ENCODE results near the gene CELF1. TPM values are rescaled to one million over a fixed set of nuclear protein-coding genes. Genes with fewer than 3 reads are reported as not detected.
"Not testable (repeated sequence)": the region's sequence is repeated elsewhere in the genome, so short reads cannot be mapped to it uniquely, and the experiment has no call there.

Gene CELF1
- total and polyA plus RNA-seq, 2 of the 4 experiments (the other 2 are of a cell fraction), result 63.3 to 135 TPM

GRCh38 chr11:47562393-47562792 lies 9.5 kb upstream of the CELF1 start:
- H2AK9ac ChIP-seq (replicated peaks; ENCODE audit: low read depth, low read length, poor library complexity); H3K27me3 ChIP-seq (ENCODE audit: control insufficient read depth, insufficient read depth, low read length); H2BK120ac ChIP-seq (ENCODE audit: low read depth, low read length); H4K91ac ChIP-seq (ENCODE audit: insufficient read depth, low read depth, low read length); H3K9me1 ChIP-seq (ENCODE audit: insufficient read depth, low read length); H3K56ac ChIP-seq (ENCODE audit: extremely low read depth, insufficient read depth, low read length); H3K9ac ChIP-seq (ENCODE audit: low read depth, low read length); POLR2A ChIA-PET (ENCODE audit: unreplicated experiment); in situ Hi-C loops (cut with MboI; ENCODE audit: low sequenced_read_pairs); ATAC-seq (ENCODE audit: low read depth); H3K9me3 ChIP-seq (ENCODE audit: control insufficient read depth, insufficient read depth, low read length); H4K8ac ChIP-seq (ENCODE audit: low read depth in 2 of 2, low read length in 2 of 2); H3K23ac ChIP-seq (ENCODE audit: low read depth, low read length); H3K4ac ChIP-seq (ENCODE audit: low read depth, low read length); H4K20me1 ChIP-seq (ENCODE audit: insufficient read depth, low read length); H4K5ac ChIP-seq (ENCODE audit: low read depth, low read length); H3K4me2 ChIP-seq (ENCODE audit: low read depth, low read length); H3K4me1 ChIP-seq (ENCODE audit: control insufficient read depth, insufficient read depth, low read length); H2AK5ac ChIP-seq (ENCODE audit: low read depth, low read length); H2BK20ac ChIP-seq (ENCODE audit: low read depth, low read length); H3K14ac ChIP-seq (replicated peaks; ENCODE audit: low read depth, low read length); BruUV-seq (replicated peaks); H3K36me3 ChIP-seq (ENCODE audit: control insufficient read depth, insufficient read depth, low read length); H2BK15ac ChIP-seq (ENCODE audit: low read depth, low read length); DNase-seq; H2AFZ ChIP-seq (replicated peaks; ENCODE audit: low read length, poor library complexity); H3K4me3 ChIP-seq (ENCODE audit: insufficient read depth, low read depth, low read length); intact Hi-C loops (cut with micrococcal nuclease); H3K18ac ChIP-seq (ENCODE audit: low read depth, low read length); H3K27ac ChIP-seq (ENCODE audit: insufficient read depth, low read length); dilution Hi-C loops (cut with HindIII; ENCODE audit: low sequenced_read_pairs, unreplicated experiment); H2BK5ac ChIP-seq (ENCODE audit: low read depth, low read length, poor library complexity, severe bottlenecking): not testable (repeated sequence)
- CTCF ChIA-PET, result interaction anchor here (0.6 kb wide), 1 partner anchor 9 kb away, joined by 4 read pairs; no protein-coding TSS in a partner anchor
- H3K79me1 ChIP-seq (ENCODE audit: low read depth in 1 of 2, low read length in 2 of 2), result peaks cover 18 to 33% of the 10 kb centered on the region in 2 experiments
- WGBS, 2 experiments (ENCODE audit: extremely low coverage in 2 of 2, insufficient read length in 1 of 2), result no CpG with 5 or more reads among the region's 4 CpGs

Measured in IMR-90 (cell line).